Measurements from ENCODE around the gene FLYWCH1.

FLYWCH1 gene

GRCh38 chr16:2950353-2950724 is 38.6 kb downstream of the FLYWCH1 start:
- Histone ChIP-seq H3K9ac (ENCODE audit: low read depth, low read length, poor library complexity, severe bottlenecking) (no peak overlapping the region), H3F3A (ENCODE audit: low read depth) (no peaks in the 10 kb centered on the region), H3K4me3 (ENCODE audit: low read length, poor library complexity, severe bottlenecking) (no peak overlapping the region), H3K4me2 (ENCODE audit: low read depth, low read length, poor library complexity, severe bottlenecking) (no peak overlapping the region), H3K9me2 (replicated peaks; ENCODE audit: low read depth, low read length) (no peaks in the 10 kb centered on the region), H3K4me1 (ENCODE audit: insufficient read depth, low read length, poor library complexity, severe bottlenecking) (no peaks in the 10 kb centered on the region), H4K20me1 (ENCODE audit: insufficient read depth, low read length, poor library complexity, severe bottlenecking) (no peaks in the 10 kb centered on the region), H2AFZ (ENCODE audit: low read length) (no peak overlapping the region), H3K36me3 (ENCODE audit: insufficient read depth, low read length) (no peaks in the 10 kb centered on the region), H3K9me3 (ENCODE audit: insufficient read depth, low read depth, low read length) (no peaks in the 10 kb centered on the region), H3K79me2 (ENCODE audit: insufficient read depth, low read length) (no peaks in the 10 kb centered on the region), H3K27me3 (ENCODE audit: insufficient read depth, low read length, poor library complexity, severe bottlenecking) (no peaks in the 10 kb centered on the region)
- TF ChIP-seq EZH2phosphoT487 (IDR thresholded peaks at IDR 0.05; ENCODE audit: borderline replicate concordance): no peak
- no peak for TF ChIP-seq CTCF (conservative IDR thresholded peaks at IDR 0.05; ENCODE audit: low read length)

GRCh38 chr16:2950773-2951172 is 39.0 kb downstream of the FLYWCH1 start:
- Histone ChIP-seq H3K9me3 (ENCODE audit: insufficient read depth, low read depth, low read length) (no peaks in the 10 kb centered on the region), H3K36me3 (ENCODE audit: insufficient read depth, low read length) (no peaks in the 10 kb centered on the region), H3K9ac (ENCODE audit: low read depth, low read length, poor library complexity, severe bottlenecking) (no peak overlapping the region), H3F3A (ENCODE audit: low read depth) (no peaks in the 10 kb centered on the region), H3K4me1 (ENCODE audit: insufficient read depth, low read length, poor library complexity, severe bottlenecking) (no peaks in the 10 kb centered on the region), H3K4me2 (ENCODE audit: low read depth, low read length, poor library complexity, severe bottlenecking) (no peak overlapping the region), H3K4me3 (ENCODE audit: low read length, poor library complexity, severe bottlenecking) (no peak overlapping the region), H2AFZ (ENCODE audit: low read length) (no peak overlapping the region), H3K79me2 (ENCODE audit: insufficient read depth, low read length) (no peaks in the 10 kb centered on the region), H3K9me2 (replicated peaks; ENCODE audit: low read depth, low read length) (no peaks in the 10 kb centered on the region), H3K27me3 (ENCODE audit: insufficient read depth, low read length, poor library complexity, severe bottlenecking) (no peaks in the 10 kb centered on the region), H4K20me1 (ENCODE audit: insufficient read depth, low read length, poor library complexity, severe bottlenecking) (no peaks in the 10 kb centered on the region)
- no peak for TF ChIP-seq EZH2phosphoT487 (IDR thresholded peaks at IDR 0.05; ENCODE audit: borderline replicate concordance)
- no peak for TF ChIP-seq CTCF (conservative IDR thresholded peaks at IDR 0.05; ENCODE audit: low read length)

- no peak overlapping the region for H3K4me3 ChIP-seq (ENCODE audit: low read length, poor library complexity, severe bottlenecking)
- no peaks in the 10 kb centered on the region for H3K27me3 ChIP-seq (ENCODE audit: insufficient read depth, low read length, poor library complexity, severe bottlenecking)
- no peak overlapping the region for H3K4me2 ChIP-seq (ENCODE audit: low read depth, low read length, poor library complexity, severe bottlenecking)
- no peaks in the 10 kb centered on the region for H3K79me2 ChIP-seq (ENCODE audit: insufficient read depth, low read length)
- H3K36me3 ChIP-seq (ENCODE audit: insufficient read depth, low read length): no peaks in the 10 kb centered on the region
- no peaks in the 10 kb centered on the region for H3F3A ChIP-seq (ENCODE audit: low read depth)
- no peaks in the 10 kb centered on the region for H3K9me2 ChIP-seq (replicated peaks; ENCODE audit: low read depth, low read length)
- H4K20me1 ChIP-seq (ENCODE audit: insufficient read depth, low read length, poor library complexity, severe bottlenecking): no peaks in the 10 kb centered on the region
- no peak overlapping the region for H2AFZ ChIP-seq (ENCODE audit: low read length)
- H3K4me1 ChIP-seq (ENCODE audit: insufficient read depth, low read length, poor library complexity, severe bottlenecking): peaks cover 4% of the 10 kb centered on the region
- H3K9me3 ChIP-seq (ENCODE audit: insufficient read depth, low read depth, low read length): no peaks in the 10 kb centered on the region
- TF ChIP-seq EZH2phosphoT487 (IDR thresholded peaks at IDR 0.05; ENCODE audit: borderline replicate concordance) (no peak), CTCF (conservative IDR thresholded peaks at IDR 0.05; ENCODE audit: low read length) (no peak)
- no peak overlapping the region for H3K9ac ChIP-seq (ENCODE audit: low read depth, low read length, poor library complexity, severe bottlenecking)
Measured at GRCh38 chr16:2952679-2953078, 40.9 kb downstream of the FLYWCH1 start.

Data from Loucy (cell line).